ENCODE data around the gene ABCC1. TPM values are rescaled to one million over a fixed set of nuclear protein-coding genes. Genes with fewer than 3 reads are reported as not detected.

The ABCC1 gene
- total and polyA plus RNA-seq, 2 of the 4 experiments (the other 2 are of a cell fraction), result 39.4 to 66.0 TPM

GRCh38 chr16:15958703-15959348 is 9.4 kb downstream of the ABCC1 start (continued):
- no peak for TF ChIP-seq MAZ (IDR thresholded peaks at IDR 0.05; ENCODE audit: borderline replicate concordance, low read depth, low read length)

- Histone ChIP-seq H3K4ac (ENCODE audit: low read depth, low read length) (no peak overlapping the region), H4K91ac (ENCODE audit: insufficient read depth, low read depth, low read length) (no peak overlapping the region), H3K4me3 (ENCODE audit: insufficient read depth, low read depth, low read length) (no peak overlapping the region), H3K79me1 (ENCODE audit: low read depth in 1 of 2, low read length in 2 of 2) (peaks cover 8 to 80% of the 10 kb centered on the region in 2 experiments), H3K27me3 (ENCODE audit: control insufficient read depth, insufficient read depth, low read length) (no peaks in the 10 kb centered on the region), H3K9me3 (ENCODE audit: control insufficient read depth, insufficient read depth, low read length) (no peaks in the 10 kb centered on the region), H3K9me1 (ENCODE audit: insufficient read depth, low read length) (peaks cover 35% of the 10 kb centered on the region), H4K20me1 (ENCODE audit: insufficient read depth, low read length) (peaks cover 96% of the 10 kb centered on the region), H4K8ac (ENCODE audit: low read depth in 2 of 2, low read length in 2 of 2) (no peak overlapping the region), H2AK5ac (ENCODE audit: low read depth, low read length) (no peak overlapping the region), H2BK15ac (ENCODE audit: low read depth, low read length) (no peak overlapping the region), H3K18ac (ENCODE audit: low read depth, low read length) (no peak overlapping the region), H2AFZ (replicated peaks; ENCODE audit: low read length, poor library complexity) (no peak overlapping the region), H3K27ac (ENCODE audit: insufficient read depth, low read length) (peak overlapping the region; percentile 20; the same call in 1 of the 2 replicates), H3K4me1 (ENCODE audit: control insufficient read depth, insufficient read depth, low read length) (peaks cover 18% of the 10 kb centered on the region), H3K14ac (replicated peaks; ENCODE audit: low read depth, low read length) (no peak overlapping the region), H2AK9ac (replicated peaks; ENCODE audit: low read depth, low read length, poor library complexity) (no peak overlapping the region), H3K36me3 (ENCODE audit: control insufficient read depth, insufficient read depth, low read length) (peaks cover 16% of the 10 kb centered on the region; the same call in 1 of the 2 replicates), H3K4me2 (ENCODE audit: low read depth, low read length) (no peak overlapping the region), H3K9ac (ENCODE audit: low read depth, low read length) (no peak overlapping the region), H4K5ac (ENCODE audit: low read depth, low read length) (no peak overlapping the region), H3K23ac (ENCODE audit: low read depth, low read length) (no peak overlapping the region), H2BK5ac (ENCODE audit: low read depth, low read length, poor library complexity, severe bottlenecking) (no peak overlapping the region), H3K56ac (ENCODE audit: extremely low read depth, insufficient read depth, low read length) (no peak overlapping the region), H2BK120ac (ENCODE audit: low read depth, low read length) (no peak overlapping the region), H2BK20ac (ENCODE audit: low read depth, low read length) (no peak overlapping the region)
- dilution Hi-C loops (cut with HindIII; ENCODE audit: low sequenced_read_pairs, unreplicated experiment) (no loop called here), intact Hi-C loops (cut with micrococcal nuclease) (no loop called here), in situ Hi-C loops (cut with MboI; ENCODE audit: low sequenced_read_pairs) (no loop called here)
- ATAC-seq (ENCODE audit: low read depth), result no peak
- BruUV-seq (replicated peaks), result no TSS peak
- 97% methylated on average over 8 of the region's 12 CpGs; no CpG with 5 or more reads in 1 of the 2 experiments for WGBS, 2 experiments (ENCODE audit: extremely low coverage in 2 of 2, insufficient read length in 1 of 2)
- ChIA-PET CTCF (no interaction called here), POLR2A (ENCODE audit: unreplicated experiment) (interaction anchor here (0.6 kb wide), 1 partner anchor 9 kb away, joined by 4 read pairs; no protein-coding TSS in a partner anchor)
- no peak for DNase-seq
- TF ChIP-seq MAFK (IDR thresholded peaks at IDR 0.05; ENCODE audit: low read depth, low read length), result no peak
- no peak for TF ChIP-seq POLR2A (IDR thresholded peaks at IDR 0.05; ENCODE audit: low read depth, low read length)
- TF ChIP-seq CHD1 (IDR thresholded peaks at IDR 0.05; ENCODE audit: low read depth, low read length), result no peak
- TF ChIP-seq MAZ (IDR thresholded peaks at IDR 0.05; ENCODE audit: borderline replicate concordance, low read depth, low read length), result no peak
- no peak for TF ChIP-seq FOS (IDR thresholded peaks at IDR 0.05; ENCODE audit: low read depth, low read length)
- TF ChIP-seq RAD21 (IDR thresholded peaks at IDR 0.05; ENCODE audit: low read length), result no peak
- TF ChIP-seq, protein P1, sequence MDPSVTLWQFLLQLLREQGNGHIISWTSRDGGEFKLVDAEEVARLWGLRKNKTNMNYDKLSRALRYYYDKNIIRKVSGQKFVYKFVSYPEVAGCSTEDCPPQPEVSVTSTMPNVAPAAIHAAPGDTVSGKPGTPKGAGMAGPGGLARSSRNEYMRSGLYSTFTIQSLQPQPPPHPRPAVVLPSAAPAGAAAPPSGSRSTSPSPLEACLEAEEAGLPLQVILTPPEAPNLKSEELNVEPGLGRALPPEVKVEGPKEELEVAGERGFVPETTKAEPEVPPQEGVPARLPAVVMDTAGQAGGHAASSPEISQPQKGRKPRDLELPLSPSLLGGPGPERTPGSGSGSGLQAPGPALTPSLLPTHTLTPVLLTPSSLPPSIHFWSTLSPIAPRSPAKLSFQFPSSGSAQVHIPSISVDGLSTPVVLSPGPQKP (IDR thresholded peaks at IDR 0.05; ENCODE audit: borderline replicate concordance, low read depth, low read length), result no peak
- no peak for TF ChIP-seq MXI1 (IDR thresholded peaks at IDR 0.05; ENCODE audit: borderline replicate concordance, low read depth, low read length)
- no peak for TF ChIP-seq BHLHE40 (IDR thresholded peaks at IDR 0.05; ENCODE audit: low read depth, low read length)
- TF ChIP-seq, protein P2, sequence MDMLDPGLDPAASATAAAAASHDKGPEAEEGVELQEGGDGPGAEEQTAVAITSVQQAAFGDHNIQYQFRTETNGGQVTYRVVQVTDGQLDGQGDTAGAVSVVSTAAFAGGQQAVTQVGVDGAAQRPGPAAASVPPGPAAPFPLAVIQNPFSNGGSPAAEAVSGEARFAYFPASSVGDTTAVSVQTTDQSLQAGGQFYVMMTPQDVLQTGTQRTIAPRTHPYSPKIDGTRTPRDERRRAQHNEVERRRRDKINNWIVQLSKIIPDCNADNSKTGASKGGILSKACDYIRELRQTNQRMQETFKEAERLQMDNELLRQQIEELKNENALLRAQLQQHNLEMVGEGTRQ (IDR thresholded peaks at IDR 0.05; ENCODE audit: low read depth, low read length), result no peak
- TF ChIP-seq RFX5 (IDR thresholded peaks at IDR 0.05; ENCODE audit: low read depth, low read length), result no peak
Measured at GRCh38 chr16:15960124-15960971, 10.9 kb downstream of the ABCC1 start.

Data from IMR-90 (cell line).